Upper lobe of right lung (tissue), 1 donor: ENCODE measurements around the gene ZNF407. TPM values are rescaled to one million over a fixed set of nuclear protein-coding genes. Genes with fewer than 3 reads are reported as not detected.

Experiments used
- ATAC-seq: fragments of 200-7000 bp; cut with Tn5 transposase; one replicate; pipeline ENCODE4 v1.9.1; 2020; ENCODE audit warnings: mild to moderate bottlenecking, moderate library complexity
- DNase-seq: peaks from one replicate; pipeline ENCODE4 v3.0.0-alpha.2; 2020
- H3K27ac ChIP-seq: fragments of 200-600 bp; one replicate; pipeline ENCODE4 v1.8.0; 2022
- H3K27me3 ChIP-seq: fragments of 200-600 bp; one replicate; pipeline ENCODE4 v1.8.0; 2022; ENCODE audit warnings: mild to moderate bottlenecking
- H3K36me3 ChIP-seq: fragments of 200-600 bp; one replicate; pipeline ENCODE4 v1.8.0; 2022
- H3K4me1 ChIP-seq: fragments of 200-600 bp; one replicate; pipeline ENCODE4 v1.8.0; 2022
- H3K4me3 ChIP-seq: fragments of 200-600 bp; one replicate; pipeline ENCODE4 v1.8.0; 2022; ENCODE audit warnings: mild to moderate bottlenecking
- H3K9me3 ChIP-seq: fragments of 200-600 bp; one replicate; pipeline ENCODE4 v1.8.0; 2022
- intact Hi-C: fragments of 100-400 bp; cut with DNase I; formaldehyde crosslinking; loops from one replicate; pipeline ENCODE4 v1.11.0; 2022
- total RNA-seq: library from RNA; stranded (reverse); fragmentation: NEBNext Ultra II Directional; extraction: Animal tissue kit (Norgen Biotek cat#: 25700); gene quantifications from one replicate; pipeline ENCODE4 v1.2.1, GENCODE V29; 2021
- TF ChIP-seq, protein P1 (sequence below): fragments of 200-600 bp; IDR thresholded peaks from one replicate; pipeline ENCODE4 v1.8.0; 2022; ENCODE audit warnings: antibody characterized with exemption
- donor health status: DM: no; HTN: yes; CAD: no; lungs with severe emphysema.

Gene ZNF407
- total RNA-seq, 1 donor from 2014 or later, result 18.4 TPM

DNA sequence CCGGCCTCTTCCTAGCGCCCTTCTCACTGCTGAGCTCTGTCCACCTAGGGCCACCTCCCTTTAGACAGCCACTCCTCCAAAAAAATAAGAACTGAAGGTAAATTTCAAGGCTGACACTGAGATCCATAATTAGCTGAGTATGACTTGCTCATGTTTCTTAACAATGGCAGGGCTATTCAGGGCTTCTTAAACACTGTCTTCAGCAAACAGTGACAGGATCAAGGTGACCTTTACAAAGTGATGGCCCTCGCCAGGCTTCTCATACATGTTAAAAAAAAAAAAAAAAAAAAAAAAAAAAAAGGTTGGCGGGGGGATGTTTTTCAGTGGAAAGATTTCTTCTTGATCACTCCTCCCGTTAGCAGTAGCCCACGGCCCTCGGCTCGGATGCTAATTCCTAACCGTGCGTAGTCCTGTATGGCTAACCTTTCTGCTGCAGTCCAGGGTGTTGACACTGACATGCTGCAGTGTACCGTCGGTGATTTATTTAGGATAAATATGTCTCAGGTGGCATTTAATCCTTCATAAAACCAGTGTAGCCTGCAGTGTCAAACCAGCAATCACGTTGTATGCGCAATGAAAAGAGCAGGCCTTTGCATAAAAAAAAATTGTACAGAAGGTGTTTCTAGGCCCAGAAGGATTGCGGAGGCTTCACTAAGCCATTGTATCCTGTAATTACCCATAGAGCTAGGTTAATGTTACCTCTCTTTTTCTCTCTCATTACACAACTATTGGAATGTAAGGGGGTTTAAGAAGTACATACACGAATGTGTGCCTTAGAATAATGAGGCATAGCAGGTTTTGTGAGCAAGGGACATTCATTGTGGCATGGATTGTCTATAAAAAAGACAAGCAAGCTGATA lies 468.6 kb downstream of the ZNF407 start:
- Histone ChIP-seq H3K36me3 (peaks cover 7% of the 10 kb centered on the region), H3K27ac (no peak overlapping the region), H3K27me3 (no peaks in the 10 kb centered on the region), H3K4me3 (no peak overlapping the region), H3K4me1 (no peaks in the 10 kb centered on the region), H3K9me3 (no peaks in the 10 kb centered on the region)
- DNase-seq (peak; percentile 7), ATAC-seq (no peak)
- TF ChIP-seq, protein P1, sequence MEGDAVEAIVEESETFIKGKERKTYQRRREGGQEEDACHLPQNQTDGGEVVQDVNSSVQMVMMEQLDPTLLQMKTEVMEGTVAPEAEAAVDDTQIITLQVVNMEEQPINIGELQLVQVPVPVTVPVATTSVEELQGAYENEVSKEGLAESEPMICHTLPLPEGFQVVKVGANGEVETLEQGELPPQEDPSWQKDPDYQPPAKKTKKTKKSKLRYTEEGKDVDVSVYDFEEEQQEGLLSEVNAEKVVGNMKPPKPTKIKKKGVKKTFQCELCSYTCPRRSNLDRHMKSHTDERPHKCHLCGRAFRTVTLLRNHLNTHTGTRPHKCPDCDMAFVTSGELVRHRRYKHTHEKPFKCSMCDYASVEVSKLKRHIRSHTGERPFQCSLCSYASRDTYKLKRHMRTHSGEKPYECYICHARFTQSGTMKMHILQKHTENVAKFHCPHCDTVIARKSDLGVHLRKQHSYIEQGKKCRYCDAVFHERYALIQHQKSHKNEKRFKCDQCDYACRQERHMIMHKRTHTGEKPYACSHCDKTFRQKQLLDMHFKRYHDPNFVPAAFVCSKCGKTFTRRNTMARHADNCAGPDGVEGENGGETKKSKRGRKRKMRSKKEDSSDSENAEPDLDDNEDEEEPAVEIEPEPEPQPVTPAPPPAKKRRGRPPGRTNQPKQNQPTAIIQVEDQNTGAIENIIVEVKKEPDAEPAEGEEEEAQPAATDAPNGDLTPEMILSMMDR, result no peak
- intact Hi-C loops, result no loop called here

DNA sequence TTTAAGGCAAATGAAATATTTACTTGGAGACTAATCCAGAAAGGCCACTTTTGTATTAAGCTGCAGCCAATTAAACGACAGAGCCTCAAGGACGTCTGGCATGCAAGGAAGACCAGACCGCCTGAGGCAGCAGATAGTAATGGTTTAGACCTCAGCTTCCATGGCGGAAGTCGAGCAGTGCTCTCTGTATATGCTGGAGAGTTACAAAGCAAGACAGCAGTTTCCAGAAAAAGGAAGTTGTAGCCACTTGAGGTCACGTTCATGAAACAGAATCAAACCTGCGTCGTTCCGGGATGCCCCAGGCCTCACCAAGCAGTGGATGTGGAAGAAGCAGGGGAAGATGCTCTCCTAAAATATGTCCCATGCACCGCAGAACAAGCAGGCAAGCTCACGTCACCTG lies 469.3 kb downstream of the ZNF407 start:
- ATAC-seq (peak; percentile 13), DNase-seq (no peak)
- TF ChIP-seq, protein P1, result no peak

DNA sequence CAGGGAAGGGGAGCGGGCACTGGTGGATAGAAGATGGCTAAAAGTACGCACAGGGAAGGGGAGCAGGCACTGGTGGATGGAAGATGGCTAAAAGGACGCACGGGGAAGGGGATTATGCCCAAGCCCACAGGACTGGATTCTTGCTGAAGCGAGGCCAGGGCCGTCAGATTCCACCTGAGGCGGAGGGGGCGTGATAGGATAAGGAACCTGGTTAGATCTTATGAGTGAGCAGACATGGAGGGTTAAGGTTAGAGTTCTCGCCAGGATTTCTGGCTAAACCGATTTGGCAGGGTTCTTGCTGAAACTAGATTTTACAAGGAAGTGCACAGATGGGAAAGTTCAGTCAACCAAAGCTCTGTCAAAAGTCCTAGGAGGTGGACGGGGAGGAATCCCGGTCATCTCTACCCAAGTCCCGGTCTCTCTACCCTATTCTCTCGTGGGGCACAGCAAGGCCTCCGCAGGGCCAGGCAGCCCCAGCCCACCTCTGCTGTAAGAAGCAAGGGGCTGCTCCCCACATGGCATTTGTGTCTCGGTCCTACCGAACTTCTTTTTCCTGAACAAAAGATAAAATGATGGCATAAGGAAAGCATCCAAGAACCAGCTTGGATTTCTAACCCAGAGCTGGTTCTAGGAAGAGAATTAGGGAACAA lies 470.5 kb downstream of the ZNF407 start:
- intact Hi-C loops, result no loop called here
- H3K4me3 ChIP-seq, result no peak overlapping the region
- TF ChIP-seq, protein P1, result no peak
- no peaks in the 10 kb centered on the region for H3K9me3 ChIP-seq
- ATAC-seq, result no peak
- H3K27me3 ChIP-seq, result no peaks in the 10 kb centered on the region
- H3K36me3 ChIP-seq, result peaks cover 7% of the 10 kb centered on the region
- H3K27ac ChIP-seq, result no peak overlapping the region
- no peak for DNase-seq
- H3K4me1 ChIP-seq, result peaks cover 6% of the 10 kb centered on the region

More for the DNA sequence above, 469.3 kb downstream of the ZNF407 start:
- Histone ChIP-seq H3K27me3 (no peaks in the 10 kb centered on the region), H3K36me3 (peaks cover 7% of the 10 kb centered on the region), H3K4me1 (peaks cover 6% of the 10 kb centered on the region), H3K9me3 (no peaks in the 10 kb centered on the region), H3K4me3 (no peak overlapping the region), H3K27ac (no peak overlapping the region)
- intact Hi-C loops, result no loop called here

DNA sequence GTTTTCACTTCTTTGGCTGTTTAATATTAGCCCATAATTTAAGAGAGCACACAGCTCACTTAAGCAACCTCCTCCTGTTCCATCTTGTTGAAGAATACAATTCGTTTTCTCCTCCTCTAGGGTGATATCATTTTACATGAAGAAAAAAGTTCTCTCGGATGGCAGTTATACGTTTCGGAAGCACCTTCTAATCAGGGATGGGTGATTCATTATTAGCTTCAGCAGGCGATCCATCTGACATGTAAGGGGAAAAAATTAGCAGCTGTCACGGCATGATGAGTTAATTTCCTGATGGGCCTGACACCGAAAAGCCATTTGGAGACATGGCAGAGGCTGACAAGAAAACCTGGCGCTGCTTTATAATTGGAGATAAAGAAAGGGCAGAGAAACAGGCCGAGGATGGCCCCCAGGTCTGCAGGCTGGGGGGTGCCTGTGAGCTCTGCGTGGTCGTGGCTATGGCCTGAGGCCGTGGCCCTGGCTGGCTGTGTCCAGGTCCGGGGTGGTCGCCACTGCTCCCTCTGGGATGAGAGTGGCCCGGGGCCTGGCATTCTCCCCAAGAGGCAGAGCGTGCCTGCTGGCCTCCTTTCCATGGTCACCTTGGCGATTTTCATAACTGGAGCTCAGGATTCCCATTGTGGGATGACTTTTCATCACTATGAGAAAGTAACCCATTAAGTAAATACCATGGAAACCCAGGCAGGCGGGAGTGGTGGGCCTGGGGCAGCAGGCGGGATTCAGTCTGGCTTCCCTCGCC lies 471.2 kb downstream of the ZNF407 start:
- H3K4me1 ChIP-seq, result peaks cover 6% of the 10 kb centered on the region
- H3K36me3 ChIP-seq, result no peaks in the 10 kb centered on the region
- DNase-seq (no peak), ATAC-seq (no peak)
- H3K27ac ChIP-seq, result no peak overlapping the region
- H3K27me3 ChIP-seq, result no peaks in the 10 kb centered on the region
- TF ChIP-seq, protein P1, result no peak
- intact Hi-C loops, result no loop called here
- H3K9me3 ChIP-seq, result no peaks in the 10 kb centered on the region
- H3K4me3 ChIP-seq, result no peak overlapping the region

DNA sequence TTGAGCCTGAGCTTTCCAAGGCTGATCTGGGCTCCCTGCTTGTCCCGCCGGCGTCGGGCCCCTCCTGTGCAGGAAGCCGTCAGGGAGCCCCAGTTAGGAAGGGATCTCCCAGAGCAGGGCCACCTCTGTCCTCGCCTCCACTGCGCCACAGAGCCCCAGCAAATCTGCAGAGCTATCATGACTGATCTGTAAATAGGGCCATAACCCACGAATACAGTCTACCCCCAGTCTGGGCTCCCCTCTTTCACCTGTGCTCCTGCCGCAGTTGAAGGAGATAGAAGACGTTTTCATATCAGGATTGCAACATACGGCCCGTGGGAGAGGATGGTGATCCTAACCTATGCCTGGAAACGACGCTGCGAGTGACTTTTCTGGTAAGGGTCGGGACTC lies 472.6 kb downstream of the ZNF407 start:
- H3K36me3 ChIP-seq, result no peaks in the 10 kb centered on the region
- no peak for ATAC-seq
- peak overlapping the region; percentile 27 for H3K4me3 ChIP-seq
- TF ChIP-seq, protein P1, result no peak
- no peaks in the 10 kb centered on the region for H3K27me3 ChIP-seq
- intact Hi-C loops, result no loop called here
- peaks cover 6% of the 10 kb centered on the region for H3K4me1 ChIP-seq
- DNase-seq, result no peak
- H3K9me3 ChIP-seq, result no peaks in the 10 kb centered on the region
- peak overlapping the region; percentile 73 for H3K27ac ChIP-seq
